Hematopoietic multipotent progenitor cell treated with erythropoietin and hydrocortisone succinate and interleukin-3 and kit ligand, for 17 days (in vitro differentiated cells): Measurements from ENCODE around the gene KCNMA1.

ENCODE experiments used
- DNase-seq: peaks from one replicate; pipeline ENCODE4 v3.0.0-alpha.2; 2015; ENCODE audit warnings: low spot score

The KCNMA1 gene

GRCh38 chr10:77244286-77244685 lies 393.3 kb downstream of the KCNMA1 start:
- DNase-seq: no peak

GRCh38 chr10:77241350-77241725 lies 396.3 kb downstream of the KCNMA1 start:
- no peak for DNase-seq

- no peak for DNase-seq
Measured at GRCh38 chr10:77240706-77241349, 396.8 kb downstream of the KCNMA1 start.

GRCh38 chr10:77240041-77240652 lies 397.5 kb downstream of the KCNMA1 start:
- no peak for DNase-seq

GRCh38 chr10:77237120-77237519 lies 400.5 kb downstream of the KCNMA1 start:
- no peak for DNase-seq

- DNase-seq: no peak
Measured at GRCh38 chr10:77236700-77237099, 400.9 kb downstream of the KCNMA1 start.

GRCh38 chr10:77236029-77236428 lies 401.6 kb downstream of the KCNMA1 start:
- no peak for DNase-seq

- no peak for DNase-seq
Measured at GRCh38 chr10:77234599-77234998, 403.0 kb downstream of the KCNMA1 start.

- DNase-seq: no peak
Measured at GRCh38 chr10:77233466-77233865, 404.1 kb downstream of the KCNMA1 start.

GRCh38 chr10:77231884-77232610 lies 405.6 kb downstream of the KCNMA1 start:
- no peak for DNase-seq

- DNase-seq: no peak
Measured at GRCh38 chr10:77231375-77231774, 406.2 kb downstream of the KCNMA1 start.

GRCh38 chr10:77230194-77230593 lies 407.4 kb downstream of the KCNMA1 start:
- no peak for DNase-seq

- DNase-seq: no peak
Measured at GRCh38 chr10:77229704-77230103, 407.9 kb downstream of the KCNMA1 start.

GRCh38 chr10:77228559-77228958 lies 409.0 kb downstream of the KCNMA1 start:
- no peak for DNase-seq

GRCh38 chr10:77226853-77227565 lies 410.6 kb downstream of the KCNMA1 start:
- no peak for DNase-seq

GRCh38 chr10:77226452-77226851 lies 411.2 kb downstream of the KCNMA1 start:
- no peak for DNase-seq

GRCh38 chr10:77226020-77226419 lies 411.6 kb downstream of the KCNMA1 start:
- no peak for DNase-seq

- no peak for DNase-seq
Measured at GRCh38 chr10:77223526-77224460, 413.8 kb downstream of the KCNMA1 start.

GRCh38 chr10:77220150-77220549 lies 417.5 kb downstream of the KCNMA1 start:
- DNase-seq: no peak

GRCh38 chr10:77219046-77219445 lies 418.6 kb downstream of the KCNMA1 start:
- no peak for DNase-seq

GRCh38 chr10:77214799-77215198 lies 422.8 kb downstream of the KCNMA1 start:
- no peak for DNase-seq

- DNase-seq: no peak
Measured at GRCh38 chr10:77212632-77213031, 425.0 kb downstream of the KCNMA1 start.
